Cardiac muscle cell (in vitro differentiated cells and primary cell): ENCODE data around the gene BAG2. TPM values are rescaled to one million over a fixed set of nuclear protein-coding genes. Genes with fewer than 3 reads are reported as not detected.

Experiments used
- DNase-seq, 2 donors: peaks; one replicate each; pipeline versions ENCODE4 v3.0.0 to v3.0.0-alpha.2; 2010 to 2017; ENCODE audit warnings: low read depth in 1 of 2, low spot score in 1 of 2
- H3K27ac ChIP-seq: fragments of 200-600 bp; sonication (generic); 2 replicates; pipeline ENCODE4 v1.5.1; 2016
- H3K27me3 ChIP-seq: fragments of 200-600 bp; sonication (generic); 2 replicates; pipeline ENCODE4 v1.6.0; 2016; ENCODE audit warnings: control low read depth
- H3K36me3 ChIP-seq: fragments of 200-600 bp; sonication (generic); 2 replicates; pipeline ENCODE4 v1.5.1; 2016; ENCODE audit warnings: control low read depth
- H3K4me1 ChIP-seq: fragments of 200-600 bp; sonication (generic); 2 replicates; pipeline ENCODE4 v1.8.1; 2017; ENCODE audit warnings: low read depth, mild to moderate bottlenecking, mixed run types
- H3K4me3 ChIP-seq: fragments of 200-600 bp; sonication (generic); 2 replicates; pipeline ENCODE4 v1.5.1; 2016; ENCODE audit warnings: mild to moderate bottlenecking
- H3K9me3 ChIP-seq: fragments of 200-600 bp; sonication (generic); 2 replicates; pipeline ENCODE4 v1.5.1; 2017; ENCODE audit warnings: low read depth, mild to moderate bottlenecking, control low read depth
- polyA plus RNA-seq: library from polyadenylated mRNA; unstranded; fragments of >200 nt; fragmentation: Nextera tagmentation; extraction: Ambion mirVana; gene quantifications from 2 replicates; pipeline ENCODE4 v1.2.1, GENCODE V29; 2016
- total RNA-seq: library from RNA; depleted of rRNA; stranded (reverse); fragments of >200 nt; gene quantifications from 2 replicates; pipeline ENCODE4 v1.2.3, GENCODE V29; 2016
- TF ChIP-seq, protein P1 (sequence below): IDR thresholded peaks from 2 replicates; pipeline ENCODE4 v1.5.1; 2012; ENCODE audit warnings: low read depth, mild to moderate bottlenecking, low read length

Gene BAG2
- total and polyA plus RNA-seq, 2 experiments from 2014 or later: 6.6 to 8.7 TPM

DNA sequence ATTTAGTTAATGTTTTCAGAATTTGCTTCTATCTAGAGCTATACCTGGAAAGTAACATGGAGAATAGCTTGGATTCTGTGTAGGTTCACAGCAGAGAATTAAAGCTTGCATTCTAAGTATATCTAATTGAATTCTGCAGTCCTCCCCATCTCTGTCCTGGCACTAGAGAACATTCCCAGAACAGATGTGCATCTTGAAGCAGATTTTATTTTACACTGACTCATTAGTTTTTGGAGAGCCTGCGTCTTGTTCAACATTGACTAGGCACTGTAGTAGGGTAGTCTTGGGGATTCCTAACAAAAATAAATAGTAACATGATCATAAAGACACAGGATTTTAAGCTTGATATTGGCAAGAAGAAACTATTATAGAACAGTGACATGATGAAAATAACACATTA is 36.2 kb upstream of the BAG2 start:
- Histone ChIP-seq H3K4me3 (no peak overlapping the region), H3K9me3 (no peaks in the 10 kb centered on the region), H3K27me3 (no peaks in the 10 kb centered on the region), H3K27ac (no peak overlapping the region), H3K36me3 (peaks cover 13% of the 10 kb centered on the region), H3K4me1 (peaks cover 4% of the 10 kb centered on the region)
- no peak for DNase-seq
- TF ChIP-seq, protein P1, sequence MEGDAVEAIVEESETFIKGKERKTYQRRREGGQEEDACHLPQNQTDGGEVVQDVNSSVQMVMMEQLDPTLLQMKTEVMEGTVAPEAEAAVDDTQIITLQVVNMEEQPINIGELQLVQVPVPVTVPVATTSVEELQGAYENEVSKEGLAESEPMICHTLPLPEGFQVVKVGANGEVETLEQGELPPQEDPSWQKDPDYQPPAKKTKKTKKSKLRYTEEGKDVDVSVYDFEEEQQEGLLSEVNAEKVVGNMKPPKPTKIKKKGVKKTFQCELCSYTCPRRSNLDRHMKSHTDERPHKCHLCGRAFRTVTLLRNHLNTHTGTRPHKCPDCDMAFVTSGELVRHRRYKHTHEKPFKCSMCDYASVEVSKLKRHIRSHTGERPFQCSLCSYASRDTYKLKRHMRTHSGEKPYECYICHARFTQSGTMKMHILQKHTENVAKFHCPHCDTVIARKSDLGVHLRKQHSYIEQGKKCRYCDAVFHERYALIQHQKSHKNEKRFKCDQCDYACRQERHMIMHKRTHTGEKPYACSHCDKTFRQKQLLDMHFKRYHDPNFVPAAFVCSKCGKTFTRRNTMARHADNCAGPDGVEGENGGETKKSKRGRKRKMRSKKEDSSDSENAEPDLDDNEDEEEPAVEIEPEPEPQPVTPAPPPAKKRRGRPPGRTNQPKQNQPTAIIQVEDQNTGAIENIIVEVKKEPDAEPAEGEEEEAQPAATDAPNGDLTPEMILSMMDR: no peak

DNA sequence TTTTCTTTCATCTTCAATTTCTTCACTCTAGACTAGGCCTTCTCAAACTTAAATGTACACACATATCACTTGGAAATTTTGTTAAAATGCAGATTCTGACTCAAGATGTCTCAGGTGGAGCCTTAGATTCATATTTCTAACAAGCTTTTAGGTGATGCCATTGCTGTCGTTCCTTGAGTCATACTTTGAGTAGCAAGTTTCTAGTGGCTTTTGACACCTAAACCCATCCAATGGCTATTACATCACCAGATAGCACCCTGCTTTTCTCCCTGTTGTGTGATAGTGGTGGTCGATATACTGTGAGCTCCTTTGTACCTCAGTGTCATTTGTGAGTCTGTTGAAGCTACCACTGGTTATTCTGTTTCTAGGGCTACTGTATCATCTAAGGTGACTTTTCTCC is 34.8 kb upstream of the BAG2 start:
- H3K27ac ChIP-seq: no peak overlapping the region
- no peaks in the 10 kb centered on the region for H3K27me3 ChIP-seq
- no peaks in the 10 kb centered on the region for H3K9me3 ChIP-seq
- DNase-seq: no peak
- H3K4me1 ChIP-seq: no peaks in the 10 kb centered on the region
- TF ChIP-seq, protein P1: no peak
- H3K4me3 ChIP-seq: no peak overlapping the region
- peaks cover 19% of the 10 kb centered on the region for H3K36me3 ChIP-seq

DNA sequence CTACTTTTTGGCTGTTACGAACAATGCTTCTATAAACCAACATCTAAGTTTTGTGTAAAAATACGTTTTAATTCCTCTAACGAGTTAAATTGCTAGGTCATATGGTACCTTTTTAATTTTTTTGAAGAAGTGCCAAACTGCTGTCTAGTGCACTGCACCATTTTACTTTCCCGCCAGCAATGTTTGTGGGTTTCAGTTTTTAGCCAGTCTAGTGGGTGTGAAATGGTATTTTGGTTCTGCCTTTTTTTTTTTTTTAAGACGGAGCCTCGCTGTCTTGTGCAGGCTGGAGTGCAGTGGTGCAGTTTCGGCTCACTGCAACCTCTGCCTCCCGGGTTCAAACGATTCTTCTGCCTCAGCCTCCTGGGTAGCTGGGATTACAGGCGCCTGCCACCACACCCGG is 34.1 kb upstream of the BAG2 start:
- no peaks in the 10 kb centered on the region for H3K27me3 ChIP-seq
- no peak for DNase-seq
- H3K4me3 ChIP-seq: no peak overlapping the region
- no peaks in the 10 kb centered on the region for H3K4me1 ChIP-seq
- no peaks in the 10 kb centered on the region for H3K9me3 ChIP-seq
- no peak overlapping the region for H3K27ac ChIP-seq
- TF ChIP-seq, protein P1: no peak
- H3K36me3 ChIP-seq: peaks cover 24% of the 10 kb centered on the region

DNA sequence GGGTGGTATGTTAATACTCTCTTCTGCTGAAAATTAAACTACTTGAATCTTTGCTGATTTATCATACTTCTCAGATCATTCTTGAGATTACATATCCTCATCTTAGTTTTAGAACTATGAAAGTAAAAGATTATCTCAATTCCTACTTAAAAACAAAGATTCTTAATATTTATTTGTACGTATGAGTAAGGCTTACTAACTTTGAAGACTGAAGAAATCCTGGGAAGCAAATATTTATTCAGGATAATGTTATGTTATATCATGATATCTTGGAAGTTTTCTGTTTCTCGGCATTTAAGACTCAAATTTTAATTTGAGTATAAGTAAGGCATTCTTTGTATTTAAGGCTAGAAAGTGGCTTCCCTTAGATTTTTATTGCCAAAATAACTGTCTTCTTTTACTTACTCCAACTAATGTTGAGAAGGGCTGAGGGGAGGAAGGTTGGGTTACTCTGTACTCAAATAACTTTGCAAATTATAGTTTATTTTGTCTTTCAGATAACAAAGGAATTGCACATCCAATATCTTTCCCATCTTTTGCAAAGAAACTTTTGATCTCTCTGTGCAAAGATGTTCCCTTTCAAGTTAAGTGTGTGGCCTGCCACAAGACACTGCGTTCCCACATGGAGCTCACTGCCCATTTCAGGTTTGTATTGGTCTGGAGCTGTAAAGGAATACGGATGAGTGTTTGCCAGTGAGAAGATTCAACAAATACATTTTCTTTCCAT is 30.5 kb upstream of the BAG2 start:
- H3K9me3 ChIP-seq: no peaks in the 10 kb centered on the region
- H3K27me3 ChIP-seq: no peaks in the 10 kb centered on the region
- H3K4me1 ChIP-seq: no peaks in the 10 kb centered on the region
- TF ChIP-seq, protein P1: no peak
- no peak overlapping the region for H3K27ac ChIP-seq
- DNase-seq: no peak
- H3K4me3 ChIP-seq: no peak overlapping the region
- H3K36me3 ChIP-seq: peaks cover 20% of the 10 kb centered on the region

DNA sequence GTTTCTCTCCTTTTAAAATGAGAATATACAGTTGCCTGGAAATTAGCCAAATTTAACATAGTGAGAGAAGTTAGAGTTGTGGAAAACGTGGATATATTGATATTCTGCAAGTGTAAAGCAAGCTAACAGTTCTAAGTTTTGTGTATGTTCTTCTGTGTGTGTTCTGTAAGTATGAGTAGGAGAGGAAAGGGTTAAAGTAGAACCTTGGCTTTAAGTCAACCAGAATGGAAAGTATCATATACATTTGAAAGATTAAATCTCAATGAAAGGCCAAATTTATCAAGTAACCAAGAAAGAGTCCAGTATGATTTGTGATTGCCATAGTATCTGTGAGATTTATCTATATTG is 30.0 kb upstream of the BAG2 start:
- TF ChIP-seq, protein P1: no peak
- H3K27me3 ChIP-seq: no peaks in the 10 kb centered on the region
- no peak for DNase-seq
- H3K4me3 ChIP-seq: no peak overlapping the region
- H3K4me1 ChIP-seq: no peaks in the 10 kb centered on the region
- peaks cover 25% of the 10 kb centered on the region for H3K36me3 ChIP-seq
- H3K9me3 ChIP-seq: no peaks in the 10 kb centered on the region
- H3K27ac ChIP-seq: no peak overlapping the region

DNA sequence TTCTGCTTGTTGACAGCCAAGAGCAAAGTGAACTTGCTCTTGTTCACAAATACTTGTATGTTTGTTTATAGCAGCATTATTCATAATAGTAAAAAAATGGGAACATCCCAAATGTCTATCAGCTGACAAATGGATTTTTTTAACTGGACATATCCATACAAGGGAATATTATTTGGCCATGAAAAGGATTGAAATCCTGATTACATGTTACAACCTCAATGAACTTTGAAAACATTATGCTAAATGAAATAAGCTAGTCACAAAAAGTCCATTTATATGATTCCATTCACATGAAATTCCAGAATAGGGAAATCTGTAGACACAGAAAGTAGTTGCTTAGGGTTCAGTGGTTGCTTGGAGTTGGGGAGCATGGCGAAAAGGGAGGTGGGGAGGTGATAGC is 28.4 kb upstream of the BAG2 start:
- H3K9me3 ChIP-seq: no peaks in the 10 kb centered on the region
- no peaks in the 10 kb centered on the region for H3K4me1 ChIP-seq
- H3K36me3 ChIP-seq: peaks cover 41% of the 10 kb centered on the region
- TF ChIP-seq, protein P1: no peak
- H3K27me3 ChIP-seq: no peaks in the 10 kb centered on the region
- DNase-seq: no peak
- no peak overlapping the region for H3K27ac ChIP-seq
- H3K4me3 ChIP-seq: no peak overlapping the region
